GM21737 (cell line): Measurements from ENCODE around the gene UST.
"Not testable (repeated sequence)": the region's sequence is repeated elsewhere in the genome, so short reads cannot be mapped to it uniquely, and the experiment has no call there.

ENCODE experiments used
- ATAC-seq: cut with Tn5 transposase; IDR thresholded peaks from one replicate; pipeline ENCODE4 v1.9.1; 2021; ENCODE audit warnings: mild to moderate bottlenecking, moderate library complexity; ENCODE audit not compliant: unreplicated experiment

Gene UST

GRCh38 chr6:148890652-148891404 lies 144.0 kb downstream of the UST start:
- no peak for ATAC-seq

- no peak for ATAC-seq
Measured at GRCh38 chr6:148891405-148891783, 144.6 kb downstream of the UST start.

GRCh38 chr6:148892247-148892646 lies 145.4 kb downstream of the UST start:
- ATAC-seq = no peak

- no peak for ATAC-seq
Measured at GRCh38 chr6:148893073-148893472, 146.2 kb downstream of the UST start.

- ATAC-seq = no peak
Measured at GRCh38 chr6:148893481-148893880, 146.7 kb downstream of the UST start.

GRCh38 chr6:148898376-148899014 lies 151.7 kb downstream of the UST start:
- ATAC-seq = no peak

GRCh38 chr6:148904896-148905870 lies 158.4 kb downstream of the UST start:
- no peak for ATAC-seq

- no peak for ATAC-seq
Measured at GRCh38 chr6:148905901-148906300, 159.1 kb downstream of the UST start.

- no peak for ATAC-seq
Measured at GRCh38 chr6:148906386-148906785, 159.6 kb downstream of the UST start.

GRCh38 chr6:148907573-148907972 lies 160.7 kb downstream of the UST start:
- no peak for ATAC-seq

GRCh38 chr6:148912252-148912651 lies 165.4 kb downstream of the UST start:
- no peak for ATAC-seq

- no peak for ATAC-seq
Measured at GRCh38 chr6:148915810-148916209, 169.0 kb downstream of the UST start.

GRCh38 chr6:148916485-148916884 lies 169.7 kb downstream of the UST start:
- ATAC-seq = not testable (repeated sequence)

GRCh38 chr6:148924226-148925012 lies 177.6 kb downstream of the UST start:
- no peak for ATAC-seq

- ATAC-seq = no peak
Measured at GRCh38 chr6:148925701-148926100, 178.9 kb downstream of the UST start.

- ATAC-seq = no peak
Measured at GRCh38 chr6:148926478-148926877, 179.6 kb downstream of the UST start.

GRCh38 chr6:148927586-148927985 lies 180.8 kb downstream of the UST start:
- no peak for ATAC-seq

- ATAC-seq = no peak
Measured at GRCh38 chr6:148928811-148929210, 182.0 kb downstream of the UST start.

GRCh38 chr6:148932208-148932607 lies 185.4 kb downstream of the UST start:
- no peak for ATAC-seq

- ATAC-seq = no peak
Measured at GRCh38 chr6:148932731-148933130, 185.9 kb downstream of the UST start.

- no peak for ATAC-seq
Measured at GRCh38 chr6:148934539-148934938, 187.7 kb downstream of the UST start.
